Mesendoderm (in vitro differentiated cells): ENCODE measurements around the gene LCE1B.

Source experiments
- DNase-seq: peaks from one replicate; pipeline ENCODE4 v3.0.0; 2013
- H2AK5ac ChIP-seq: 2 replicates; pipeline ENCODE4 v1.6.1; 2013; ENCODE audit warnings: low read length, inconsistent platforms
- H2BK120ac ChIP-seq: 2 replicates; pipeline ENCODE4 v1.6.1; 2013; ENCODE audit warnings: low read depth, mild to moderate bottlenecking, low read length, moderate library complexity, mixed read lengths
- H2BK15ac ChIP-seq: replicated peaks from 2 replicates; pipeline ENCODE4 v1.6.1; 2013; ENCODE audit warnings: low read depth, mild to moderate bottlenecking, moderate library complexity
- H2BK5ac ChIP-seq: 2 replicates; pipeline ENCODE4 v1.6.1; 2013; ENCODE audit warnings: low read length, inconsistent platforms
- H3K18ac ChIP-seq: 2 replicates; pipeline ENCODE4 v1.6.1; 2013; ENCODE audit warnings: mild to moderate bottlenecking, low read length, mixed read lengths
- H3K23ac ChIP-seq: one replicate; pipeline ENCODE4 v1.6.1; 2013; ENCODE audit warnings: low read length
- H3K27ac ChIP-seq: 2 replicates; pipeline ENCODE4 v1.5.1; 2013; ENCODE audit warnings: low read depth, mild to moderate bottlenecking, inconsistent platforms, low read length, moderate library complexity
- H3K27me3 ChIP-seq: 2 replicates; pipeline ENCODE4 v1.6.1; 2013; ENCODE audit warnings: low read length, control low read depth, mild to moderate bottlenecking, inconsistent platforms; ENCODE audit not compliant: insufficient read depth, poor library complexity
- H3K36me3 ChIP-seq: 2 replicates; pipeline ENCODE4 v1.6.1; 2013; ENCODE audit warnings: low read length, inconsistent platforms; ENCODE audit not compliant: control insufficient read depth, insufficient read depth
- H3K4ac ChIP-seq: one replicate; pipeline ENCODE4 v1.6.1; 2013; ENCODE audit warnings: low read depth, mild to moderate bottlenecking, low read length, moderate library complexity
- H3K4me1 ChIP-seq: 2 replicates; pipeline ENCODE4 v1.6.1; 2013; ENCODE audit warnings: low read depth, low read length, inconsistent platforms; ENCODE audit not compliant: control insufficient read depth
- H3K4me2 ChIP-seq: 2 replicates; pipeline ENCODE4 v1.6.1; 2013; ENCODE audit warnings: low read length
- H3K4me3 ChIP-seq: 2 replicates; pipeline ENCODE4 v1.5.1; 2013; ENCODE audit warnings: mild to moderate bottlenecking, low read length
- H3K56ac ChIP-seq: one replicate; pipeline ENCODE4 v1.6.1; 2013; ENCODE audit warnings: low read length
- H3K79me1 ChIP-seq: 2 replicates; pipeline ENCODE4 v1.6.1; 2013; ENCODE audit warnings: low read length, inconsistent platforms
- H3K79me2 ChIP-seq: 2 replicates; pipeline ENCODE4 v1.6.1; 2013; ENCODE audit warnings: mild to moderate bottlenecking, low read length; ENCODE audit not compliant: control insufficient read depth, insufficient read depth
- H3K9ac ChIP-seq: 2 replicates; pipeline ENCODE4 v1.6.1; 2013; ENCODE audit warnings: low read length, inconsistent platforms
- H4K5ac ChIP-seq: one replicate; pipeline ENCODE4 v1.6.1; 2013; ENCODE audit warnings: low read length
- H4K8ac ChIP-seq: one replicate; pipeline ENCODE4 v1.6.1; 2013; ENCODE audit warnings: low read depth, mild to moderate bottlenecking, control low read depth, low read length, moderate library complexity
- WGBS: extraction: QIAGEN DNeasy Blood & Tissue Kit; methylation state at CpG from one replicate; pipeline ENCODE4 v1.1.7; 2013; ENCODE audit warnings: low lambda C conversion rate, missing lambda C conversion rate; ENCODE audit not compliant: insufficient coverage; ENCODE audit errors: extremely low coverage; 5-methylcytosine and 5-hydroxymethylcytosine counted together

LCE1B gene

DNA sequence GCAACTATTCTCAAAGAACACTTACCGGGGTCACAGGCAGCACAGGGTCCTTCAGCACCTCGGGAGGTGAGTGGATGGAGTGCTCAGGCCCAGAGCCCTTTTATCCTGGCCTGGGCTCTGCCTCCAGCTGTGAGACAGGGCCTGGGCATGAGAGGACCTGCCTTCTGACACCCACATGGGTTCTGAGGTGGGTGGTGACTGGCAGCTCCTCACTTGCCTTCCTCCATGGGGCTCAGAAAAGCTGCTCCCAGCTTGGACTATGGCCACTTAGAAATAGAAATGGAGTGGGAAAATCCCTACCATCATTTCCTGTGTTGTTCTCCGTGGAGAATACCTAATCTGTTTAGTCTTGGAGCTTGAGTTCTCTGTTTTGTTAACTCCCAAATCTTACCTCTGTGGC is 5.2 kb upstream of the LCE1B start, which contains the start of gene LCE1C:
LCE1C (minus strand) TSS at position 76 of the 400 bp plus-strand sequence. CDS start 1,173 bp downstream, outside the sequence.
- Histone ChIP-seq H3K4me2 (no peak within 1 kb of the TSS), H3K27me3 (no peaks in the 10 kb centered on the region), H3K4me3 (no peak within 1 kb of the TSS), H3K4me1 (no peaks in the 10 kb centered on the region), H3K79me2 (no peaks in the 10 kb centered on the region), H2BK5ac (no peak within 1 kb of the TSS), H4K5ac (no peak within 1 kb of the TSS), H3K36me3 (no peaks in the 10 kb centered on the region), H2BK120ac (no peak within 1 kb of the TSS), H3K23ac (no peak within 1 kb of the TSS), H3K4ac (no peak within 1 kb of the TSS), H3K9ac (no peak within 1 kb of the TSS), H2AK5ac (no peak within 1 kb of the TSS), H3K27ac (no peak within 1 kb of the TSS), H3K79me1 (no peaks in the 10 kb centered on the region), H2BK15ac (no peak within 1 kb of the TSS), H3K18ac (no peak within 1 kb of the TSS), H3K56ac (no peak within 1 kb of the TSS), H4K8ac (no peak within 1 kb of the TSS)
- WGBS: no CpG with 5 or more reads among the region's 3 CpGs
- no peak for DNase-seq

DNA sequence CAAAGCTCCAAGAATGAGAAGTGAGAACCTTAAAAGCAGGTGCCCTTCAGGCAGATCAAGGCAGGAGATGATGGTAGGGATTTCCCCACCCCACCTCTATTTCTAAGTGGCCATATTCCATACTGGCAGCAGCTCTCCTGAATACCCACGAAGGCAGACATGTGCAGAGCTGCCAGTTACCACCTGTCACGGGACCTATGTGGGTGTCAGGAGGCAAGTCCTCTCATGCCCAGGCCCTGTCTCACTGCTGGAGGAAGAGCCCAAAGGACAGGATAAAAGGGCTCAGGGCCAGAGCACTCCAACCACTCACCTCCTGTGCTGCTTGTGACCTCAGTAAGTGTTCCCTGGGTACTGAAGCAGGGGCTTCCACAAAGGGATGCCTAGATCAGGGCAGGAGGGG is 721 bp upstream of the LCE1B start:
- no peak overlapping the region for H2BK120ac ChIP-seq
- no peaks in the 10 kb centered on the region for H3K36me3 ChIP-seq
- DNase-seq: no peak
- no peak overlapping the region for H4K5ac ChIP-seq
- H3K9ac ChIP-seq: no peak overlapping the region
- H3K4me2 ChIP-seq: no peak overlapping the region
- H3K4me1 ChIP-seq: no peaks in the 10 kb centered on the region
- no peak overlapping the region for H3K18ac ChIP-seq
- no peak overlapping the region for H3K56ac ChIP-seq
- H4K8ac ChIP-seq: no peak overlapping the region
- no peak overlapping the region for H3K27ac ChIP-seq
- no peak overlapping the region for H2BK15ac ChIP-seq
- no peak overlapping the region for H2AK5ac ChIP-seq
- no peaks in the 10 kb centered on the region for H3K79me1 ChIP-seq
- H3K23ac ChIP-seq: no peak overlapping the region
- no peak overlapping the region for H3K4ac ChIP-seq
- no peaks in the 10 kb centered on the region for H3K79me2 ChIP-seq
- H3K4me3 ChIP-seq: no peak overlapping the region
- H2BK5ac ChIP-seq: no peak overlapping the region
- no CpG with 5 or more reads among the region's 2 CpGs for WGBS
- no peaks in the 10 kb centered on the region for H3K27me3 ChIP-seq

DNA sequence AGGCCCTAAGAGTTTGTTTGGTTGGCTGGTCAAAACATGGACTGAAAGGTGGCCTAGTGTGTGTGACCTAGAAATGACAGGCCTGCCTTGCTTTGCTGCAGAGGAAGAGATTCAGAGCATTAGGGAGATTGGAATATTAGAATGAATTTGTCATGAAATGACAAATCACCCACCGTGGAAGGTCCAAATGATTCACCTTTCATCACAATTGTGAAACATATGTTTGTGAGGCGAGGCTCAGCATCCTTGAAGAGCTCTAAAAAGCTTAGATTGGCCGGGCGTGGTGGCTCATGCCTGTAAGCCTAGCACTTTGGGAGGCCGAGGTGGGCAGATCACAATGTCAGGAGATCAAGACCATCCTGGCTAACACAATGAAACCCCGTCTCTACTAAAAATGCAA is 5.5 kb downstream of the LCE1B start:
- H4K5ac ChIP-seq: no peak overlapping the region
- H3K18ac ChIP-seq: no peak overlapping the region
- no peak overlapping the region for H3K4me3 ChIP-seq
- H2AK5ac ChIP-seq: no peak overlapping the region
- DNase-seq: no peak
- H2BK5ac ChIP-seq: no peak overlapping the region
- no peak overlapping the region for H3K56ac ChIP-seq
- WGBS: no CpG with 5 or more reads among the region's 6 CpGs
- no peaks in the 10 kb centered on the region for H3K4me1 ChIP-seq
- H3K4me2 ChIP-seq: no peak overlapping the region
- no peaks in the 10 kb centered on the region for H3K79me1 ChIP-seq
- no peak overlapping the region for H3K27ac ChIP-seq
- H3K4ac ChIP-seq: no peak overlapping the region
- H2BK15ac ChIP-seq: no peak overlapping the region
- no peaks in the 10 kb centered on the region for H3K36me3 ChIP-seq
- H3K27me3 ChIP-seq: no peaks in the 10 kb centered on the region
- H4K8ac ChIP-seq: no peak overlapping the region
- no peak overlapping the region for H3K23ac ChIP-seq
- H2BK120ac ChIP-seq: no peak overlapping the region
- no peak overlapping the region for H3K9ac ChIP-seq
- no peaks in the 10 kb centered on the region for H3K79me2 ChIP-seq

DNA sequence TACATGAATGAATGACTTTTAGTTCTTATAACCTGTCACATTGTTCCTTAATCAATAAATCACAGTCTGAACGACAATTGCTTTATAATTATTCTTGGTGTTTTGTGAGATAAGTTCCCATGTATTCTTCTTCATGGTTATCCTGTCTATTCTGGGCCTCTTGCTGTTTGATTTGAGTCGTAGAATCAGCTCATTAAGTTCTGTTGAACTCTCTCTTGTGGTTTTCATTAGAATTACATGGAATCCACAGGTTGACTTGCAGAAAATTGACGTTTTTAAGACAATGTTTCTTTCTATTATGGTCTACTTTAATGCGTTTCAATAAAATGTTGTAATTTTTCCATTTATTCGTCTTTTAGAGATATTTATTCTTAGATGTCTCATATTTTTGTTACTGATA is 11.5 kb downstream of the LCE1B start:
- Histone ChIP-seq H3K18ac (no peak overlapping the region), H4K8ac (no peak overlapping the region), H2BK120ac (no peak overlapping the region), H2BK5ac (no peak overlapping the region), H3K27me3 (no peaks in the 10 kb centered on the region), H3K4me2 (no peak overlapping the region), H3K4ac (no peak overlapping the region), H3K4me1 (no peaks in the 10 kb centered on the region), H3K9ac (no peak overlapping the region), H4K5ac (no peak overlapping the region), H3K4me3 (no peak overlapping the region), H3K79me1 (no peaks in the 10 kb centered on the region), H3K56ac (no peak overlapping the region), H2AK5ac (no peak overlapping the region), H3K79me2 (no peaks in the 10 kb centered on the region), H2BK15ac (no peak overlapping the region), H3K23ac (no peak overlapping the region), H3K36me3 (no peaks in the 10 kb centered on the region), H3K27ac (no peak overlapping the region)
- WGBS: no CpG with 5 or more reads among the region's 5 CpGs
- DNase-seq: no peak

DNA sequence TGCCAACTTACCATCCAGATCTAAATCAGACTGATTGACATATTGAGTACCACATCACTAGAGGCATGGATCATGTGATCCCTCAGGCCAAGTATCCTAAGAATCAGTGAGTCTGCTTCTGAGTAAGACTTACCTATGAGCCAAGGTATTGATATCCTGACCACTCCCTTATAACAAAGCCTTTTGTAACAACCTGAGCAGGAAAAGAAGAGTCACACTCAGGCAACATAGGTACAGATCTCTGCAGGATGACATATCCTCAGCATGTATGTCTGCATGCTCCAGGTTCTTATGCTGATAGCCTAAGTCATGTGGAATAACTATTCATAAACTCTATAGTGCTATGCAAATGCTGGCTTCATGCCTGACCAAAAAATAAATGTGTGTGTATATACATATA is 13.2 kb downstream of the LCE1B start:
- H3K79me1 ChIP-seq: no peaks in the 10 kb centered on the region
- H3K27me3 ChIP-seq: no peaks in the 10 kb centered on the region
- H3K36me3 ChIP-seq: no peaks in the 10 kb centered on the region
- no peak overlapping the region for H2BK120ac ChIP-seq
- no peak overlapping the region for H3K4me3 ChIP-seq
- no peak overlapping the region for H2AK5ac ChIP-seq
- no peak overlapping the region for H2BK15ac ChIP-seq
- no peak overlapping the region for H3K27ac ChIP-seq
- H3K9ac ChIP-seq: no peak overlapping the region
- H2BK5ac ChIP-seq: no peak overlapping the region
- no peaks in the 10 kb centered on the region for H3K79me2 ChIP-seq
- no peak overlapping the region for H3K4me2 ChIP-seq
- no peak overlapping the region for H3K4ac ChIP-seq
- H3K23ac ChIP-seq: no peak overlapping the region
- no peaks in the 10 kb centered on the region for H3K4me1 ChIP-seq
- H4K5ac ChIP-seq: no peak overlapping the region
- no peak overlapping the region for H3K56ac ChIP-seq
- H4K8ac ChIP-seq: no peak overlapping the region
- no peak for DNase-seq
- no peak overlapping the region for H3K18ac ChIP-seq

DNA sequence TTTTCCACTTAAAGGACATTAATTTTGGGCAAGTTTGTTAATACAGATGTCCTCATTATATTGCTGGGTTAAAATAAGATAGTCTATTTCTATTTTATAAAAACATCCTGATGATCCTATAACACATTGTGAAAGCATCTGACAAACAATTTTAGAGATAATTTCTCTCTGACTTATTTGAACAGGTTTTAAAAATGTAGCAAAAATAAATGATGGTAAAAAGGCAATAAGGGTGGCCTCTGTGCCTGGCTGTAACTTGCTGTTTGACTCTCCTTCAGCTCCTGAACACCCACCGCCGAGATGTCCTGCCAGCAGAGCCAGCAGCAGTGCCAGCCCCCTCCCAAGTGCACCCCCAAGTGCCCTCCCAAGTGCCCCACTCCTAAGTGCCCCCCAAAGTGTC is 15.4 kb downstream of the LCE1B start, which contains the start of gene LCE1A:
LCE1A (plus strand) TSS at position 301 of the 400 bp plus-strand sequence; CDS start at position 301, 0 bp downstream.
- no peak within 1 kb of the TSS for H2AK5ac ChIP-seq
- no peak within 1 kb of the TSS for H2BK120ac ChIP-seq
- no peaks in the 10 kb centered on the region for H3K79me1 ChIP-seq
- no peak for DNase-seq
- no peak within 1 kb of the TSS for H4K5ac ChIP-seq
- H3K23ac ChIP-seq: no peak within 1 kb of the TSS
- no peak within 1 kb of the TSS for H3K56ac ChIP-seq
- no peak within 1 kb of the TSS for H2BK5ac ChIP-seq
- no peak within 1 kb of the TSS for H3K4me2 ChIP-seq
- no peak within 1 kb of the TSS for H3K9ac ChIP-seq
- H3K79me2 ChIP-seq: no peaks in the 10 kb centered on the region
- H3K27me3 ChIP-seq: no peaks in the 10 kb centered on the region
- H3K4me1 ChIP-seq: no peaks in the 10 kb centered on the region
- H3K36me3 ChIP-seq: no peaks in the 10 kb centered on the region
- no peak within 1 kb of the TSS for H3K27ac ChIP-seq
- WGBS: no CpG with 5 or more reads among the region's 2 CpGs
- no peak within 1 kb of the TSS for H3K4ac ChIP-seq
- no peak within 1 kb of the TSS for H3K18ac ChIP-seq
- H4K8ac ChIP-seq: no peak within 1 kb of the TSS
- H3K4me3 ChIP-seq: no peak within 1 kb of the TSS
- no peak within 1 kb of the TSS for H2BK15ac ChIP-seq
